HUDEP-2 (cell line): ENCODE measurements around the gene WNT9A.

Experiments
- DNase-seq, 76 experiments: peaks; one replicate each; lab custom pipeline; 2025; ENCODE audit not compliant: unreplicated experiment in 76 of 76; lab: John Stamatoyannopoulos, UW

The WNT9A gene

GRCh38 chr1:227925582-227926198 is 22.0 kb downstream of the WNT9A start:
- no peak for DNase-seq

- DNase-seq, result no peak
Observed at GRCh38 chr1:227924833-227925574, 22.7 kb downstream of the WNT9A start.

- DNase-seq, result no peak
Observed at GRCh38 chr1:227924168-227924832, 23.4 kb downstream of the WNT9A start.

GRCh38 chr1:227923353-227924167 is 24.2 kb downstream of the WNT9A start:
- DNase-seq, result no peak

GRCh38 chr1:227922501-227923352 is 25.0 kb downstream of the WNT9A start:
- no peak for DNase-seq

GRCh38 chr1:227921461-227922185 is 26.1 kb downstream of the WNT9A start:
- no peak for DNase-seq

GRCh38 chr1:227920896-227921295 is 26.8 kb downstream of the WNT9A start:
- no peak for DNase-seq

- DNase-seq, result no peak
Observed at GRCh38 chr1:227920426-227920825, 27.3 kb downstream of the WNT9A start.

- DNase-seq, result no peak
Observed at GRCh38 chr1:227919906-227920305, 27.8 kb downstream of the WNT9A start.

- no peak for DNase-seq
Observed at GRCh38 chr1:227918736-227919135, 29.0 kb downstream of the WNT9A start.

GRCh38 chr1:227918083-227918700 is 29.5 kb downstream of the WNT9A start:
- DNase-seq, result no peak

- no peak for DNase-seq
Observed at GRCh38 chr1:227917081-227917950, 30.4 kb downstream of the WNT9A start.

- no peak for DNase-seq
Observed at GRCh38 chr1:227916655-227917054, 31.1 kb downstream of the WNT9A start.

- DNase-seq, result no peak
Observed at GRCh38 chr1:227915564-227916553, 31.9 kb downstream of the WNT9A start.

- no peak for DNase-seq
Observed at GRCh38 chr1:227914801-227915563, 32.8 kb downstream of the WNT9A start.
